GM12878 (cell line): ENCODE measurements around the gene RILPL2.
"Not testable (repeated sequence)": the region's sequence is repeated elsewhere in the genome, so short reads cannot be mapped to it uniquely, and the experiment has no call there.

ENCODE experiments used
- ATF2 ChIP-seq: IDR thresholded peaks from 2 replicates; pipeline ENCODE4 v1.6.1; 2012; ENCODE audit warnings: low read length, inconsistent platforms
- CREM ChIP-seq: IDR thresholded peaks from 2 replicates; pipeline ENCODE4 v1.6.1; 2014; ENCODE audit warnings: antibody characterized with exemption, low read depth
- CTCF ChIP-seq, 3 experiments: IDR thresholded peaks in 2 of 3; conservative IDR thresholded peaks in 1 of 3; 2 replicates each; pipeline ENCODE4 v1.5.1; 2011; ENCODE audit warnings: low read depth in 3 of 3, low read length in 3 of 3, mild to moderate bottlenecking in 3 of 3, control low read depth in 2 of 3, moderate library complexity in 2 of 3, inconsistent platforms in 1 of 3, mixed read lengths in 1 of 3; ENCODE audit not compliant: control insufficient read depth in 2 of 3, insufficient read depth in 1 of 3; ENCODE audit errors: extremely low read depth in 1 of 3
- E2F8 ChIP-seq: fragments of 450-650 bp; IDR thresholded peaks from 2 replicates; pipeline ENCODE4 v1.6.1; 2018; ENCODE audit warnings: mild to moderate bottlenecking, low read depth, moderate library complexity; ENCODE audit not compliant: partially characterized antibody
- KDM1A ChIP-seq: fragments of 200-600 bp; sonication (generic); IDR thresholded peaks from 2 replicates; pipeline ENCODE4 v1.6.1; 2016; ENCODE audit warnings: borderline replicate concordance
- MAX ChIP-seq: IDR thresholded peaks from 2 replicates; pipeline ENCODE4 v1.6.1; 2012; ENCODE audit warnings: low read depth, low read length, improper control_type of control experiment
- NFXL1 ChIP-seq: fragments of 450-650 bp; IDR thresholded peaks from 2 replicates; pipeline ENCODE4 v1.6.1; 2017; ENCODE audit warnings: antibody characterized with exemption, mild to moderate bottlenecking, borderline replicate concordance
- POLR2A ChIP-seq: IDR thresholded peaks from 2 replicates; pipeline ENCODE4 v1.6.1; 2011; ENCODE audit warnings: low read depth, mild to moderate bottlenecking, low read length
- POLR2AphosphoS5 ChIP-seq: IDR thresholded peaks from 2 replicates; pipeline ENCODE4 v1.6.1; 2011; ENCODE audit warnings: mild to moderate bottlenecking, low read length, inconsistent platforms
- SPI1 ChIP-seq: IDR thresholded peaks from 2 replicates; pipeline ENCODE4 v1.6.1; 2011; ENCODE audit warnings: low read depth, mild to moderate bottlenecking, low read length, moderate library complexity, borderline replicate concordance; ENCODE audit not compliant: insufficient read depth
- SRF ChIP-seq, 2 experiments: IDR thresholded peaks; 2 replicates each; pipeline ENCODE4 v1.6.1; 2011; ENCODE audit warnings: low read depth in 2 of 2, low read length in 2 of 2, mild to moderate bottlenecking in 1 of 2, moderate library complexity in 1 of 2
- ZBTB11 ChIP-seq: fragments of 450-650 bp; formaldehyde crosslinking; IDR thresholded peaks from 2 replicates; pipeline ENCODE4 v1.5.0; 2022; ENCODE audit warnings: mild to moderate bottlenecking, missing genetic modification characterization

- TF ChIP-seq CTCF (IDR thresholded peaks at IDR 0.05 in 2 of 3, conservative IDR thresholded peaks at IDR 0.05 in 1 of 3; ENCODE audit: control insufficient read depth in 2 of 3, extremely low read depth in 1 of 3, insufficient read depth in 1 of 3, low read depth in 3 of 3, low read length in 3 of 3); ATF2; SPI1; E2F8; KDM1A; SRF (IDR thresholded peaks at IDR 0.05; ENCODE audit: low read depth in 2 of 2, low read length in 2 of 2); ZBTB11 (CRISPR knock-in tag); POLR2A; MAX; CREM; NFXL1; POLR2AphosphoS5: not testable (repeated sequence)
These were observed 26.7 kb upstream of the RILPL2 start for GRCh38 chr12:123463174-123463573.
